Measurements from ENCODE around the gene KCNJ4.
A peak's percentile ranks its signal among the peaks of the same experiment; 100 is the strongest.
"Not testable (repeated sequence)": the region's sequence is repeated elsewhere in the genome, so short reads cannot be mapped to it uniquely, and the experiment has no call there.

Gene KCNJ4

GRCh38 chr22:38396440-38397069, 58.4 kb downstream of the KCNJ4 start:
- FAIRE-seq; DNase-seq (ENCODE audit: insufficient read length, low spot score): not testable (repeated sequence)

DNA sequence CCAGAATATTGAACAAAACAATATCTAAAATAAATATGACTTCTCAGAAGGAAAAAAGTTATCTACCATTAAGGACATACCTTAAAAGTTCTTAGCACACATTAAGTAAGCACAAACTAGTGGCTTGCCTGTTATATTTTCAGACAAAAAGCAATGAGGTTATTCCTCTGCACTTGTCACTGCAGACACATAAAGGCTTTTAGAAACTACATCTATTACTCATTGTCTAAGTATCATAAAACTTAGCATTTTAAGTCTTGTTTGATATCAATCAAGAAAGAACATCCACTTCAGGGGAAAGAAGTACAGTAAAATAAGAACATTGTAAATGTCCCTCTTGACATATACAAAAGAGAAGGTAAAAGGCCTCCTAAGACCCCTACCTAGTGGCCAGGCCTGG, 59.1 kb downstream of the KCNJ4 start:
- DNase-seq (ENCODE audit: insufficient read length, low spot score), result not testable (repeated sequence)
- peak; percentile 77 for FAIRE-seq

- FAIRE-seq, result peak; percentile 83
- not testable (repeated sequence) for DNase-seq (ENCODE audit: insufficient read length, low spot score)
Observed at GRCh38 chr22:38394929-38395624, 59.9 kb downstream of the KCNJ4 start.

- not testable (repeated sequence) for DNase-seq (ENCODE audit: insufficient read length, low spot score); FAIRE-seq
Observed at GRCh38 chr22:38389428-38389818, 65.6 kb downstream of the KCNJ4 start.

DNA sequence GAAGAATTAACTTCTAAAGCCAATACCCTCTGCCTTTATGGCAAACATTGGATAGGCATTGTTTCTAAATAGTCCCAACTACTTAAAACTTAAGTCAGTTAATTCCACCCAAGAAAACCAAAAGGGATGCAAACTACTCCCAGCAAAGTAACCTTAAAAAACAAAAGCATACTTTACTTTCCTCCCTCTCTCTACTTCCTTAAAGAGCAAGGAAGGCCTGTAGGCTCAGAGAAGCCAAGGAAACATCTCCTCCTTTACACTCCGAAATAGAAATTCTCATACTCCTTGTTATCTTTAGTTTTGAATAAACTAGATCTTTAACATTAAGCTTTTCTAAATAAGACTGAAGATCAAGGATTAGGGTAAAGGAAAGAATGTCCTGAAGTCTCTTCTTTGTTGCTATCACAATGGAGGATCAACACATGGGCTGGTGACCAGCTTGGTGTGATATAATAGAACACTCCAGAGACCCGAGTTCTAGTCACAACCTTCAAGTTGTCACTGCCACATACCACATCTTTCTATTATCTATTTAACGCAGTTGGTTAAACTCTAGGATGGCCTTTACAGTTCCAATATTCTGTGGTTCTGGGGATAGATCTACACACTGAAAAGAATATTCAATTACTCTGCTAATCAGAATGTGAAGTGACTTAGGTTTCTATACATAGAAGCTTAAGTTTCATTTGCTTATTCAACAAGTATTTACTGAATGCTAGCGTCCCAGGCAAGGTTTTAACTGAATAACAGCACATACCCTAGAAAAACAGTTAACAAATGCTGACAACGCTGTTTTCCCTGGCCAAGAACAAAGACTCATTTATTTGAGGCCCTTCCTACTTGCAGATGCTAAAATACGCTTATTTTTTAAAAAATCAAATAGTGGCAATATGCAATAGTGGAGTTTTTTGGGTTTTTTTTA, 66.2 kb downstream of the KCNJ4 start:
- not testable (repeated sequence) for FAIRE-seq

GRCh38 chr22:38386918-38387317, 68.1 kb downstream of the KCNJ4 start:
- not testable (repeated sequence) for DNase-seq (ENCODE audit: insufficient read length, low spot score); FAIRE-seq

More for the DNA sequence above, 66.2 kb downstream of the KCNJ4 start:
- DNase-seq (ENCODE audit: insufficient read length, low spot score), result not testable (repeated sequence)

- no peak for FAIRE-seq
- DNase-seq (ENCODE audit: insufficient read length, low spot score), result no peak
Observed at GRCh38 chr22:38383417-38383816, 71.6 kb downstream of the KCNJ4 start.

DNA sequence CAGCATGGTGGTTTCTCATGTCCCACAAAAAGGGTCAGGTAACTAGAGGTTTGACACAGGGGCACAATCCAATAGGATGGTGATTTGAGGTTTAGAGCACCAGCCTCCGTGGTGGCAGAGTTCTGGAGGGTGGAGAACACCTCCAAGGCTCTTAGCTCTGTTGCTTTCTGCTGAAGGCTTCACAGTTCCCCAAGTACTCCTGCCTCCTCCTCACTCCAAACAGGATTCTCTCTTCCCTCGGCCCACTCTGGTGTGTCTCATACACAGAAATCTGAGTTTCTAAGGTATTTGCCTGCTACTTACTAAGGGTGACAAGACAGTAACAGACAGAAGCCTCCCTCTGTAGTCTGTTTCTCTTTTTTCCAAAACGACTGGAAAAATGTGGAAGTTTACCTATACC, 73.6 kb downstream of the KCNJ4 start:
- FAIRE-seq; DNase-seq (ENCODE audit: insufficient read length, low spot score): not testable (repeated sequence)
